ENCODE measurements around the gene ANKFY1. TPM values are rescaled to one million over a fixed set of nuclear protein-coding genes. Genes with fewer than 3 reads are reported as not detected.

ANKFY1 gene
- total RNA-seq, 4 donors from 2014 or later: 53.0 to 69.9 (median 54.7) TPM

- TF ChIP-seq, protein P1, sequence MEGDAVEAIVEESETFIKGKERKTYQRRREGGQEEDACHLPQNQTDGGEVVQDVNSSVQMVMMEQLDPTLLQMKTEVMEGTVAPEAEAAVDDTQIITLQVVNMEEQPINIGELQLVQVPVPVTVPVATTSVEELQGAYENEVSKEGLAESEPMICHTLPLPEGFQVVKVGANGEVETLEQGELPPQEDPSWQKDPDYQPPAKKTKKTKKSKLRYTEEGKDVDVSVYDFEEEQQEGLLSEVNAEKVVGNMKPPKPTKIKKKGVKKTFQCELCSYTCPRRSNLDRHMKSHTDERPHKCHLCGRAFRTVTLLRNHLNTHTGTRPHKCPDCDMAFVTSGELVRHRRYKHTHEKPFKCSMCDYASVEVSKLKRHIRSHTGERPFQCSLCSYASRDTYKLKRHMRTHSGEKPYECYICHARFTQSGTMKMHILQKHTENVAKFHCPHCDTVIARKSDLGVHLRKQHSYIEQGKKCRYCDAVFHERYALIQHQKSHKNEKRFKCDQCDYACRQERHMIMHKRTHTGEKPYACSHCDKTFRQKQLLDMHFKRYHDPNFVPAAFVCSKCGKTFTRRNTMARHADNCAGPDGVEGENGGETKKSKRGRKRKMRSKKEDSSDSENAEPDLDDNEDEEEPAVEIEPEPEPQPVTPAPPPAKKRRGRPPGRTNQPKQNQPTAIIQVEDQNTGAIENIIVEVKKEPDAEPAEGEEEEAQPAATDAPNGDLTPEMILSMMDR (IDR thresholded peaks at IDR 0.05): no peak
- no peak for TF ChIP-seq POLR2A (IDR thresholded peaks at IDR 0.05)
- TF ChIP-seq EP300 (IDR thresholded peaks at IDR 0.05; ENCODE audit: low read depth): no peak
- TF ChIP-seq POLR2AphosphoS5 (IDR thresholded peaks at IDR 0.05): no peak
- H3K36me3 ChIP-seq: peaks cover 0 to 11% (median 4%) of the 10 kb centered on the region in 4 donors
- no peak overlapping the region for H3K27ac ChIP-seq
- WGBS, 2 donors (ENCODE audit: low coverage in 1 of 2): 90 to 96% methylated on average over 4 to 11 of the region's 11 CpGs
- no peaks in the 10 kb centered on the region for H3K27me3 ChIP-seq
- H3K4me3 ChIP-seq: no peak overlapping the region
- H3K4me1 ChIP-seq: peaks cover 5 to 16% (median 14%) of the 10 kb centered on the region in 4 donors
- no peak for DNase-seq
- H3K9me3 ChIP-seq: no peaks in the 10 kb centered on the region
- intact Hi-C loops (cut with DNase I; ENCODE audit: low total_unique reads): no loop called here
- in situ Hi-C loops (cut with MboI; ENCODE audit: low pct_ligation_motif_present in 1 of 4, low pct_unique_long_range_greater_than_20kb in 1 of 4, low sequenced_read_pairs in 3 of 4): no loop called here
Measured at GRCh38 chr17:4148611-4149308, 115.0 kb downstream of the ANKFY1 start.

DNA sequence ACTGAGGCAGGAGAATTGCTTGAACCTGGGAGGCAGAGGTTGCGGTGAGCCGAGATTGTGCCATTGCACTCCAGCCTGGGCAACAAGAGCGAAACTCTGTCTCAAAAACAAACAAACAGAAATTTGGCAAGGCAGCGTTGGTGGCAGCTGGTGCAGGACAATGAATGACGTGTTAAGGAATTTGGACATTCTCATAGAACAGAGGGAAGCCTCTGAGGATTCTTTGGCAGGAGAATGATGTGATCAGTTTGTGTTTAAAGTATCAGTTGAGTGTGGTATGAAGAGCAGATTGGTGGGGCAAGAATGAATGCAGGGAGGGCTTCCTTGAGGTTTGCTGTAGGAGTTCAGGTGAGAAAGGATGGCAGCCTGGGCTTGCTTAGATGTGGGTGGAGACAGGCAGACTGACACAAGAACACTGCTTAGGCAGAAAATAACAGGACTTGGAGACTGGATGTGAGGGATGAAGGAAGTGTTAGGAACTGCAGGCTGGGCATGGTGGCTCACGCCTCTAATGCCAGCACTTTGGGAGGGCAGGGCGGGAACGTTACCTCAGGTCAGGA lies 115.9 kb downstream of the ANKFY1 start:
- Histone ChIP-seq H3K4me3 (no peak overlapping the region), H3K27me3 (no peaks in the 10 kb centered on the region), H3K36me3 (peaks cover 0 to 8% (median 4%) of the 10 kb centered on the region in 4 donors), H3K4me1 (peaks cover 5 to 16% (median 14%) of the 10 kb centered on the region in 4 donors), H3K9me3 (no peaks in the 10 kb centered on the region), H3K27ac (no peak overlapping the region)
- in situ Hi-C loops (cut with MboI; ENCODE audit: low pct_ligation_motif_present in 1 of 4, low pct_unique_long_range_greater_than_20kb in 1 of 4, low sequenced_read_pairs in 3 of 4): no loop called here
- DNase-seq: no peak
- TF ChIP-seq EP300 (IDR thresholded peaks at IDR 0.05; ENCODE audit: low read depth) (no peak), POLR2AphosphoS5 (IDR thresholded peaks at IDR 0.05) (no peak), POLR2A (IDR thresholded peaks at IDR 0.05) (no peak)
- TF ChIP-seq, protein P1 (IDR thresholded peaks at IDR 0.05): no peak
- intact Hi-C loops (cut with DNase I; ENCODE audit: low total_unique reads): no loop called here
- 73 to 77% methylated on average over 2 to 8 of the region's 8 CpGs for WGBS, 2 donors (ENCODE audit: low coverage in 1 of 2)

- H3K4me3 ChIP-seq: no peak overlapping the region
- in situ Hi-C loops (cut with MboI; ENCODE audit: low pct_ligation_motif_present in 1 of 4, low pct_unique_long_range_greater_than_20kb in 1 of 4, low sequenced_read_pairs in 3 of 4): no loop called here
- WGBS, 2 donors (ENCODE audit: low coverage in 1 of 2): 83% methylated on average over 5 of the region's 5 CpGs; no CpG with 5 or more reads in 1 of the 2 donors
Measured at GRCh38 chr17:4146641-4147040, 117.1 kb downstream of the ANKFY1 start.

DNA sequence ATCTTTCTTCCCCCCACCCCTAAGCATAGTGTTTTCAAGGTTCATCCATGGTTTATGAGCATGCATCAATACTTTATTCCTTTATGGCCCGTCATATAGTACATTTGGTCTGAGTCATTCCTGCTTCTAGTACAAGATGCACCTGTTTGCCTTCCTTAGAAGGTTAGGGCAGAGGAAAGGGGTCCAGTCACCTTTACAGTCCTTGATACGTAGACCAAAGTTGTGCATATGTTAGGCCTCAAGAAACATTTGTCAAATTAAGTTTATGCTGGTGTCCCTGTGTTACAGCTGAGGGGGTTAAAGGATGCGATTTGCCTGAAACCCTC lies 119.4 kb downstream of the ANKFY1 start:
- peak; percentile 28 for TF ChIP-seq POLR2A (IDR thresholded peaks at IDR 0.05)
- peak; percentile 54 to 87 (median 78) for TF ChIP-seq POLR2AphosphoS5 (IDR thresholded peaks at IDR 0.05)
- TF ChIP-seq, protein P1 (IDR thresholded peaks at IDR 0.05): no peak
- TF ChIP-seq EP300 (IDR thresholded peaks at IDR 0.05; ENCODE audit: low read depth): peak; percentile 53
- intact Hi-C loops (cut with DNase I; ENCODE audit: low total_unique reads): no loop called here
- H3K4me1 ChIP-seq: peaks cover 28 to 43% (median 41%) of the 10 kb centered on the region in 4 donors
- H3K4me3 ChIP-seq: peak overlapping the region; percentile 65 to 99 (median 99)
- no peaks in the 10 kb centered on the region for H3K36me3 ChIP-seq
- H3K9me3 ChIP-seq: no peaks in the 10 kb centered on the region
- in situ Hi-C loops (cut with MboI; ENCODE audit: low pct_ligation_motif_present in 1 of 4, low pct_unique_long_range_greater_than_20kb in 1 of 4, low sequenced_read_pairs in 3 of 4): no loop called here
- DNase-seq: no peak
- WGBS, 2 donors (ENCODE audit: low coverage in 1 of 2): 39% methylated on average over 3 of the region's 3 CpGs; no CpG with 5 or more reads in 1 of the 2 donors
- peak overlapping the region; percentile 97 to 100 (median 100) for H3K27ac ChIP-seq
- H3K27me3 ChIP-seq: no peaks in the 10 kb centered on the region

More at GRCh38 chr17:4146641-4147040, 117.1 kb downstream of the ANKFY1 start:
- Histone ChIP-seq H3K4me1 (peaks cover 7 to 21% (median 19%) of the 10 kb centered on the region in 4 donors), H3K36me3 (peaks cover 0 to 8% (median 2%) of the 10 kb centered on the region in 4 donors), H3K9me3 (no peaks in the 10 kb centered on the region), H3K27me3 (no peaks in the 10 kb centered on the region), H3K27ac (no peak overlapping the region)
- intact Hi-C loops (cut with DNase I; ENCODE audit: low total_unique reads): no loop called here
- TF ChIP-seq POLR2A (IDR thresholded peaks at IDR 0.05): no peak
- TF ChIP-seq, protein P1 (IDR thresholded peaks at IDR 0.05): no peak
- no peak for TF ChIP-seq EP300 (IDR thresholded peaks at IDR 0.05; ENCODE audit: low read depth)
- no peak for TF ChIP-seq POLR2AphosphoS5 (IDR thresholded peaks at IDR 0.05)
- no peak for DNase-seq
